ENCODE results near the gene CHN1.

CHN1 gene

GRCh38 chr2:174835797-174836255 lies 169.4 kb downstream of the CHN1 start:
- H3K9me3 ChIP-seq (ENCODE audit: low read length), result no peaks in the 10 kb centered on the region

GRCh38 chr2:174833737-174834136 lies 171.4 kb downstream of the CHN1 start:
- no peaks in the 10 kb centered on the region for H3K36me3 ChIP-seq (ENCODE audit: insufficient read depth, low read length)
- no peaks in the 10 kb centered on the region for H3K9me3 ChIP-seq (ENCODE audit: low read length)
- H3K4me3 ChIP-seq (ENCODE audit: low read depth in 1 of 2, low read length in 2 of 2), result no peak overlapping the region
- no peak overlapping the region for H3K9ac ChIP-seq (ENCODE audit: low read length)
- H3K27me3 ChIP-seq (ENCODE audit: control insufficient read depth in 1 of 2, insufficient read depth in 2 of 2, low read length in 2 of 2), result no peaks in the 10 kb centered on the region
- H3K27ac ChIP-seq (ENCODE audit: low read depth, low read length), result no peak overlapping the region
- H3K4me1 ChIP-seq (ENCODE audit: insufficient read depth, low read length), result no peaks in the 10 kb centered on the region

More at GRCh38 chr2:174835797-174836255, 169.4 kb downstream of the CHN1 start:
- H3K4me1 ChIP-seq (ENCODE audit: insufficient read depth, low read length), result no peaks in the 10 kb centered on the region
- no peak overlapping the region for H3K9ac ChIP-seq (ENCODE audit: low read length)
- H3K36me3 ChIP-seq (ENCODE audit: insufficient read depth, low read length), result no peaks in the 10 kb centered on the region
- H3K4me3 ChIP-seq (ENCODE audit: low read depth in 1 of 2, low read length in 2 of 2), result no peak overlapping the region
- H3K27me3 ChIP-seq (ENCODE audit: control insufficient read depth in 1 of 2, insufficient read depth in 2 of 2, low read length in 2 of 2), result no peaks in the 10 kb centered on the region
- no peak overlapping the region for H3K27ac ChIP-seq (ENCODE audit: low read depth, low read length)

GRCh38 chr2:174830561-174830960 lies 174.6 kb downstream of the CHN1 start:
- no peak overlapping the region for H3K27ac ChIP-seq (ENCODE audit: low read depth, low read length)
- H3K9ac ChIP-seq (ENCODE audit: low read length), result no peak overlapping the region
- no peak overlapping the region for H3K4me3 ChIP-seq (ENCODE audit: low read depth in 1 of 2, low read length in 2 of 2)
- no peaks in the 10 kb centered on the region for H3K27me3 ChIP-seq (ENCODE audit: control insufficient read depth in 1 of 2, insufficient read depth in 2 of 2, low read length in 2 of 2)
- no peaks in the 10 kb centered on the region for H3K36me3 ChIP-seq (ENCODE audit: insufficient read depth, low read length)
- peaks cover 10% of the 10 kb centered on the region for H3K4me1 ChIP-seq (ENCODE audit: insufficient read depth, low read length)
- H3K9me3 ChIP-seq (ENCODE audit: low read length), result no peaks in the 10 kb centered on the region

GRCh38 chr2:174829550-174829949 lies 175.6 kb downstream of the CHN1 start:
- no peak overlapping the region for H3K4me3 ChIP-seq (ENCODE audit: low read depth in 1 of 2, low read length in 2 of 2)
- H3K27ac ChIP-seq (ENCODE audit: low read depth, low read length), result no peak overlapping the region
- no peak overlapping the region for H3K9ac ChIP-seq (ENCODE audit: low read length)
- H3K4me1 ChIP-seq (ENCODE audit: insufficient read depth, low read length), result peaks cover 10% of the 10 kb centered on the region
- no peaks in the 10 kb centered on the region for H3K27me3 ChIP-seq (ENCODE audit: control insufficient read depth in 1 of 2, insufficient read depth in 2 of 2, low read length in 2 of 2)
- H3K9me3 ChIP-seq (ENCODE audit: low read length), result no peaks in the 10 kb centered on the region
- no peaks in the 10 kb centered on the region for H3K36me3 ChIP-seq (ENCODE audit: insufficient read depth, low read length)

GRCh38 chr2:174827371-174828369 lies 177.5 kb downstream of the CHN1 start:
- H3K27ac ChIP-seq (ENCODE audit: low read depth, low read length), result no peak overlapping the region
- no peaks in the 10 kb centered on the region for H3K9me3 ChIP-seq (ENCODE audit: low read length)
- H3K36me3 ChIP-seq (ENCODE audit: insufficient read depth, low read length), result no peaks in the 10 kb centered on the region
- H3K4me3 ChIP-seq (ENCODE audit: low read depth in 1 of 2, low read length in 2 of 2), result no peak overlapping the region
- no peak overlapping the region for H3K9ac ChIP-seq (ENCODE audit: low read length)
- no peaks in the 10 kb centered on the region for H3K27me3 ChIP-seq (ENCODE audit: control insufficient read depth in 1 of 2, insufficient read depth in 2 of 2, low read length in 2 of 2)
- peaks cover 10% of the 10 kb centered on the region for H3K4me1 ChIP-seq (ENCODE audit: insufficient read depth, low read length)

GRCh38 chr2:174826051-174826450 lies 179.1 kb downstream of the CHN1 start:
- H3K9ac ChIP-seq (ENCODE audit: low read length), result no peak overlapping the region
- H3K9me3 ChIP-seq (ENCODE audit: low read length), result no peaks in the 10 kb centered on the region
- no peaks in the 10 kb centered on the region for H3K27me3 ChIP-seq (ENCODE audit: control insufficient read depth in 1 of 2, insufficient read depth in 2 of 2, low read length in 2 of 2)
- H3K27ac ChIP-seq (ENCODE audit: low read depth, low read length), result no peak overlapping the region
- H3K36me3 ChIP-seq (ENCODE audit: insufficient read depth, low read length), result no peaks in the 10 kb centered on the region
- no peak overlapping the region for H3K4me3 ChIP-seq (ENCODE audit: low read depth in 1 of 2, low read length in 2 of 2)
- peaks cover 10% of the 10 kb centered on the region for H3K4me1 ChIP-seq (ENCODE audit: insufficient read depth, low read length)

- Histone ChIP-seq H3K9me3 (ENCODE audit: low read length) (no peaks in the 10 kb centered on the region), H3K36me3 (ENCODE audit: insufficient read depth, low read length) (no peaks in the 10 kb centered on the region), H3K27ac (ENCODE audit: low read depth, low read length) (no peak overlapping the region), H3K9ac (ENCODE audit: low read length) (no peak overlapping the region), H3K4me1 (ENCODE audit: insufficient read depth, low read length) (peaks cover 10% of the 10 kb centered on the region), H3K27me3 (ENCODE audit: control insufficient read depth in 1 of 2, insufficient read depth in 2 of 2, low read length in 2 of 2) (no peaks in the 10 kb centered on the region), H3K4me3 (ENCODE audit: low read depth in 1 of 2, low read length in 2 of 2) (no peak overlapping the region)
These were observed 181.1 kb downstream of the CHN1 start for GRCh38 chr2:174824068-174824467.

GRCh38 chr2:174821628-174822027 lies 183.6 kb downstream of the CHN1 start:
- Histone ChIP-seq H3K4me1 (ENCODE audit: insufficient read depth, low read length) (peaks cover 7% of the 10 kb centered on the region), H3K9ac (ENCODE audit: low read length) (no peak overlapping the region), H3K36me3 (ENCODE audit: insufficient read depth, low read length) (no peaks in the 10 kb centered on the region), H3K9me3 (ENCODE audit: low read length) (no peaks in the 10 kb centered on the region), H3K27me3 (ENCODE audit: control insufficient read depth in 1 of 2, insufficient read depth in 2 of 2, low read length in 2 of 2) (no peaks in the 10 kb centered on the region), H3K4me3 (ENCODE audit: low read depth in 1 of 2, low read length in 2 of 2) (no peak overlapping the region), H3K27ac (ENCODE audit: low read depth, low read length) (no peak overlapping the region)

GRCh38 chr2:174820361-174820760 lies 184.8 kb downstream of the CHN1 start:
- Histone ChIP-seq H3K27ac (ENCODE audit: low read depth, low read length) (no peak overlapping the region), H3K36me3 (ENCODE audit: insufficient read depth, low read length) (no peaks in the 10 kb centered on the region)

GRCh38 chr2:174815526-174815925 lies 189.7 kb downstream of the CHN1 start:
- H3K36me3 ChIP-seq (ENCODE audit: insufficient read depth, low read length), result no peaks in the 10 kb centered on the region
- no peaks in the 10 kb centered on the region for H3K27me3 ChIP-seq (ENCODE audit: control insufficient read depth in 1 of 2, insufficient read depth in 2 of 2, low read length in 2 of 2)
- H3K9me3 ChIP-seq (ENCODE audit: low read length), result no peaks in the 10 kb centered on the region
- no peak overlapping the region for H3K9ac ChIP-seq (ENCODE audit: low read length)
- H3K4me1 ChIP-seq (ENCODE audit: insufficient read depth, low read length), result no peaks in the 10 kb centered on the region
- H3K4me3 ChIP-seq (ENCODE audit: low read depth in 1 of 2, low read length in 2 of 2), result no peak overlapping the region
- no peak overlapping the region for H3K27ac ChIP-seq (ENCODE audit: low read depth, low read length)

More at GRCh38 chr2:174820361-174820760, 184.8 kb downstream of the CHN1 start:
- no peaks in the 10 kb centered on the region for H3K27me3 ChIP-seq (ENCODE audit: control insufficient read depth in 1 of 2, insufficient read depth in 2 of 2, low read length in 2 of 2)
- H3K9me3 ChIP-seq (ENCODE audit: low read length), result no peaks in the 10 kb centered on the region
- no peak overlapping the region for H3K4me3 ChIP-seq (ENCODE audit: low read depth in 1 of 2, low read length in 2 of 2)
- no peak overlapping the region for H3K9ac ChIP-seq (ENCODE audit: low read length)
- no peaks in the 10 kb centered on the region for H3K4me1 ChIP-seq (ENCODE audit: insufficient read depth, low read length)

- no peaks in the 10 kb centered on the region for H3K4me1 ChIP-seq (ENCODE audit: insufficient read depth, low read length)
- H3K36me3 ChIP-seq (ENCODE audit: insufficient read depth, low read length), result no peaks in the 10 kb centered on the region
These were observed 193.1 kb downstream of the CHN1 start for GRCh38 chr2:174812037-174812436.

More at GRCh38 chr2:174812037-174812436, 193.1 kb downstream of the CHN1 start:
- no peaks in the 10 kb centered on the region for H3K27me3 ChIP-seq (ENCODE audit: control insufficient read depth in 1 of 2, insufficient read depth in 2 of 2, low read length in 2 of 2)
- H3K9me3 ChIP-seq (ENCODE audit: low read length), result no peaks in the 10 kb centered on the region
- H3K9ac ChIP-seq (ENCODE audit: low read length), result no peak overlapping the region
- H3K4me3 ChIP-seq (ENCODE audit: low read depth in 1 of 2, low read length in 2 of 2), result no peak overlapping the region
- no peak overlapping the region for H3K27ac ChIP-seq (ENCODE audit: low read depth, low read length)
